Activated CD8-positive, alpha-beta memory T cell treated with anti-CD3 and anti-CD28 coated beads, Interleukin-2, amount 50 U/mL, for 4 hours (primary cell): ENCODE results near the gene OAS3.
"Not testable (repeated sequence)": the region's sequence is repeated elsewhere in the genome, so short reads cannot be mapped to it uniquely, and the experiment has no call there.

Experiments used
- DNase-seq: peaks from one replicate; pipeline ENCODE4 v3.0.0-alpha.2; 2020

Gene OAS3, protein sequence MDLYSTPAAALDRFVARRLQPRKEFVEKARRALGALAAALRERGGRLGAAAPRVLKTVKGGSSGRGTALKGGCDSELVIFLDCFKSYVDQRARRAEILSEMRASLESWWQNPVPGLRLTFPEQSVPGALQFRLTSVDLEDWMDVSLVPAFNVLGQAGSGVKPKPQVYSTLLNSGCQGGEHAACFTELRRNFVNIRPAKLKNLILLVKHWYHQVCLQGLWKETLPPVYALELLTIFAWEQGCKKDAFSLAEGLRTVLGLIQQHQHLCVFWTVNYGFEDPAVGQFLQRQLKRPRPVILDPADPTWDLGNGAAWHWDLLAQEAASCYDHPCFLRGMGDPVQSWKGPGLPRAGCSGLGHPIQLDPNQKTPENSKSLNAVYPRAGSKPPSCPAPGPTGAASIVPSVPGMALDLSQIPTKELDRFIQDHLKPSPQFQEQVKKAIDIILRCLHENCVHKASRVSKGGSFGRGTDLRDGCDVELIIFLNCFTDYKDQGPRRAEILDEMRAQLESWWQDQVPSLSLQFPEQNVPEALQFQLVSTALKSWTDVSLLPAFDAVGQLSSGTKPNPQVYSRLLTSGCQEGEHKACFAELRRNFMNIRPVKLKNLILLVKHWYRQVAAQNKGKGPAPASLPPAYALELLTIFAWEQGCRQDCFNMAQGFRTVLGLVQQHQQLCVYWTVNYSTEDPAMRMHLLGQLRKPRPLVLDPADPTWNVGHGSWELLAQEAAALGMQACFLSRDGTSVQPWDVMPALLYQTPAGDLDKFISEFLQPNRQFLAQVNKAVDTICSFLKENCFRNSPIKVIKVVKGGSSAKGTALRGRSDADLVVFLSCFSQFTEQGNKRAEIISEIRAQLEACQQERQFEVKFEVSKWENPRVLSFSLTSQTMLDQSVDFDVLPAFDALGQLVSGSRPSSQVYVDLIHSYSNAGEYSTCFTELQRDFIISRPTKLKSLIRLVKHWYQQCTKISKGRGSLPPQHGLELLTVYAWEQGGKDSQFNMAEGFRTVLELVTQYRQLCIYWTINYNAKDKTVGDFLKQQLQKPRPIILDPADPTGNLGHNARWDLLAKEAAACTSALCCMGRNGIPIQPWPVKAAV

DNA sequence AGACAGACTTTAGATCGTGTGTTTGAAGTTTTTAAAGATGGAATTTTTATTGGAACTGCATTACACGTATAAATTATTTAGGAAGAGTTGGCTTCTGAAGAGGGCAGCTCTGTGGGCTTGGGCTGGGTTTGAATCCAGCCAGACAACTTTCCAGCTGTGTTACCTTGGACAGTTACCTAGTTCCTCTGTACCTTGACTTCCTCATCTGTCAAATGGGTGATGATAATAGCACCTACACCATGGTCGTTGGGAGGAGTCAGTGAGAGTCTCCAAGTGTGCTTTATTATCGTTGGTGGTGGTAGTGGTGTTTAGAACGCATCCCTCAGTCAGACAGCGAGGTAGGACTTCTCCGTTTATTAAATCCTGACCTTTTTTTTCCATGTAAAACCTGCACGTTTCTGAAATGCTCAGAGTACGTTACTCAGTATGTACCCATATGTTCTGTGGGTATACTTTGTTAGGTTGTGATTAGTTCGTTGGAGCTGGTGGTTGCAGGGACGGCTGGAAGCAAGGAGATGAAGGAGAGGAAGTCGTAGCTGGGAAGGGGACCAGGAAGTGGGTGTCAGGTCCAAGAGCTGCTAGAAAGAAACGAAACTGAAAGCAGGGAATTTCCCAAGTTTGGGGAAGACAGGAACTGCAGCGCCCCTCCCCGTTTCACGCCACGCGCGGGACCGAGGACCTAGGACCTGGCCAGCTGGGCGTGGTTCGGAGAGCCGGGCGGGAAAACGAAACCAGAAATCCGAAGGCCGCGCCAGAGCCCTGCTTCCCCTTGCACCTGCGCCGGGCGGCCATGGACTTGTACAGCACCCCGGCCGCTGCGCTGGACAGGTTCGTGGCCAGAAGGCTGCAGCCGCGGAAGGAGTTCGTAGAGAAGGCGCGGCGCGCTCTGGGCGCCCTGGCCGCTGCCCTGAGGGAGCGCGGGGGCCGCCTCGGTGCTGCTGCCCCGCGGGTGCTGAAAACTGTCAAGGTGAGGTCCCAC, at the start of gene OAS3:
TSS of gene OAS3 (plus strand) at position 734 of the 979 bp plus-strand sequence. CDS start at position 791, 57 bp downstream.
- DNase-seq = peak; percentile 69

DNA sequence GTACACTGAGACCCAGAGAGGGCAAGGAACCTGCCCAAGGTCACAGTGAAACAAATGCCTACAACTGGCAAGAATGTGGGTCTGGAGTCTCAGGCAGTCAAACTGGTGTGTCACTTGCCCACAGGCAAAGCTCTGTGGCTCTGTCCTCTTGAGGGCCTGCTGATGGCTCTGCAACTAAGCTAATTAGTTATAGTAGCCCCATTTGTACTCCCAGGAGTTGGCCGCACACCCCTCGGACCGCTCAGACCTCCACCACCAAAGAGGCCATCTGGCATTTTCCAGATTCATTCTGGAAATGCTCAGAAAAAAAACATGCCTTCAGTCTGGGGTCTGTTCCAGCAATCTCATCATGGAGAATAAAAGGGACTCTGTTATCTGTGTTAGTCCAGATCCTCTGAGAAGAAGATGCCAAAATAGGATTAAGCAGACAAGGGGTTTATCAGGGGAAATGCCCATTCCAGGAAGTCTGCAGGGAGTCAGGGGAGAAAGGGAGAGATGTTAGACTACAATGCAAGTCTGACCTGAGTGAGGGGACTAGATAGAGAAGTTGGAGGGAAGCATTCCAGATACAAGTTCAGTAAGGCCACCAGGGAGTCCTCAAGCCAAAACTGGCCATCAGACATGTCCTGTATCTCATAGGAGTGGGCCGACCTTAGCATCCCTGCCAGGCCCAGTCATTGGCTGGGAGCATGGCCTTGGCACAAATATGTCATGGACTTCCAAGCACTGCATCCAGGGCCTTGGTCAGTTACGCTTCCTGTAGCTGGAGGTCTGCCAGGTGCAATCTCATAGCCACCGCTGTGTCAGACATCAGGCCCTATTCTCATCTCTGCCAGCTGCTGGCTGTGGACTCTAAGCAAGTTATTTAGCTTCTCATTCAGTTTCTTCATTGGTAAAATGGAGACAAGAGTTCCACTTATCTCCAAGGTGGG, 46.9 kb upstream of the OAS3 start:
- no peak for DNase-seq

DNA sequence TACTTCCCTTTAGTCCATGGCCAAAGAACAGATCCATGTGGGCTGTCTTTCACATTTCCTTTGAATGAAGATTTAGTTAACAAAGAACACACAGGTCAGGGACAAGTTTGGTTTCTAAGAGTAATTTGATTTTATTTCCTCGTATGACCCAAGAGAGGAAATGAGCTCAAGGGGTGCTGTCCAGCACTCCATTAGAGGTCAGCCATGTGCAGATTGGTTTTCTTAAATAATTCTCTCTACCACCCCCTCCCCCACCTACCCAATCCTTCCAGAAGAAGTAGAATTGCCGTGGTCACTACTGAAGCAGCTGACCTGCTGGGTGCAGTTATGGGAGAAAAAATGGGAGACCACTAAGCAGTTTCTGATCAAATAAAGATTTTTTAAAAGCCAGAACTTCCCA, 45.4 kb upstream of the OAS3 start:
- DNase-seq = no peak

DNA sequence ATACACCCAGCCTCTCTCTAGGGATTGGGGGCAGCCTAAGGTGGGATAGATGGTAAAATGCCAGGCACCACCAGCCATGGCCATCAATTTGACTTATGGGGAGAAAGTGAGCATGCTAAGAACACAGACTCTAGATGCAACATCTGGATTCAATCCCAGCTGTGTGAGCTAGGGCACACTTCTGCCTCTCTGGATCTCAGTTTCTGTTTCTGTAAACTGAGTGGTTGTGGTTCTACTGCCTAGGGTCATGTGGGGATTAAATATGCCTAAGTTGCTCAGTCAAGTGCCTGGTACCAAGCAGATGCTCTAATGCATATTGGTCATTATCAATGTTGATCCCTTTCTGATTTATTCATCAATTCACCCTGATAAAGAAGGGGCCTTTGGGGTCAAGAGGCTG, 44.1 kb upstream of the OAS3 start:
- no peak for DNase-seq

DNA sequence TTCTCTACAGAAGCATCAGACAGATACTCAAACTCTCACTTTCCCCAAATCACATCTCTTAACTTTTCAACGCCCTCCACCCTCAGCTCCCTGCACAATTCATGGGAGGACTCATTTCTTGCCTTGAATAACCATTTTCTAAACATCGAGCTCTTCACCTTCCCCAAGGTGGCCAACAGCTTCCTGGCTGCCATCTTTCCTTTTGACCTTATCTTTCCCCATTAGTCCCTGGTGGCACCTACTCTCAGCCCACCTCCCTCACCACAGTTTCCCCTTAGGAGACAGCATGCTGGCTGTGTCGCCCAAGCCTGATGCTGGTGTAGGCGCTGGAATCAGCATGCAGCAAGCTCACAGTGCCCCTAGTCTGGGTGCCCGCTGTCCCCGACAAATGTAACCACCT, 39.9 kb upstream of the OAS3 start:
- no peak for DNase-seq

DNA sequence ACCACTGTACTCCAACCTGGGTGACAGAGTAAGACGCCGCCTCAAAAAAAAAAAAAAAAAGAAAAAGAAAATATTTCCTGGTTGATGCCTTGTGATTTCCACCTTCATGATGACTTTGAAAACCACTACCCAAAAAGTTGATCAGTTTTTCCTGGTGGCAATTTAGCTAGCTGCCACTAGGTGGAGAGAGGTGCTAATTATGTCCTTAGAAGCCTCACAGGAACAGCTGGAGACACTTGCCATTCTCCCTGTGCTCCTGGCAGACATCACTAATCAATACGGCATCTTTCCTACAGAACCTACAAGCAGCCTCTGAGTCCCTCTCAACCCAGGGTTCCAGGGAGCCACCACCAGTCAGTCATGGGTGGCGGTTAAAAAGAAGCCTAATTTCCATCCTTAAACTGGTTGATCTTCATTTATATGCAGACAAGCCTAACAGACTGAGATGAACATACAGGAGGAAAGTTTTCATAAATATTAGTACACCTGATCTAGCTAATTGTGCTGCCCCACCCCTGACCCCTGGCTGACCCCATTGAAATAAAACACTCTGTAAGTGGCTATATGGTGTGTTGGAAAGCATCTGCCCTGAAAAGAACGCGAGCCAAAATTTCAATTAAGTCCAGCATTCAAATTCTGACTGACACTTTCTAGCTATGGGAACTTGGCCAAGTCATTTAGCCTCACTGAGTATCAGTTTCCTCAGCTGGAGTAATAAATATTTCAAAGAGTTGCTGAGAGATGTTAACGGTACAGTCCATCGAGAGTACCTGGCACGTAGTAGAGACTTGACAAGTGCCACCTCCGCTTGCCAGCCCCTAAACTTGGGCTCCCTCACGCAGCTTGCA, 37.8 kb upstream of the OAS3 start:
- DNase-seq = peak; percentile 34

DNA sequence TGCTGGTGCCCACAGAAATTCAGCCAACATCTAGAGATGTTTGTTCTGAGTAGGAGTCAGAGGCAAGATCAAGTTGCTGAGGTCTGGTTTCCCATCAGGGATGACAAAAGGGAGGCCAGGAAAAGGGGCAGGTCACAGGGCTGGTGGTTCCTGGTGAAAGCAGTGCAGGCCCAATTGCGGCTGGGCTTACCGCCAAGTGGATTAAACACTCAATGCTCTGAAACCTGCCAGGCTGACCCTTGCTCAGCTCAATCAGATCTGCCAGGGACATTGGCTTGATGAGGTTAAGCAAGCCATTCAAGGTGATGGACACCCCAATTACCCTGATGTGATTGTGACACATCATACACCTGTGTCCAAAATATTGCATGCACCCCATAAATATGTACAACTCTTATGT, 37.0 kb upstream of the OAS3 start:
- no peak for DNase-seq

DNA sequence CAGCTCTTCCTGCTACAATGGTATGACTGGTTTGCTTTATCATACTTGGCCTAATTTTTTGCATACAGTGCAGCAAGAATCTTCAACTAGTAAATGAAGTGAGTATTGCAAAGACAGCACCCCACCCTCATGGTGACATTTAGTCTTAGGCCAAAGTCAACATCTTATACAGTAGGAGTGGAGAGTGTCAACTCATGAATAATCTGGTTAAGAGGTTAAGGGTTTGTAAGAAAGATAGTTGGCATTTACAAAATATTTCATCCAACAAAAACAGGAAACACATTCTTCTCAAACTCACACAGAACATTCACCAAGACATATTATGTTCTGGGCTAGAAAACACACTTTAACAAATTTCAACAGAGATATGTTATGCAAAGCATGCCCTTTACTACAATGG, 33.7 kb upstream of the OAS3 start:
- DNase-seq = no peak

DNA sequence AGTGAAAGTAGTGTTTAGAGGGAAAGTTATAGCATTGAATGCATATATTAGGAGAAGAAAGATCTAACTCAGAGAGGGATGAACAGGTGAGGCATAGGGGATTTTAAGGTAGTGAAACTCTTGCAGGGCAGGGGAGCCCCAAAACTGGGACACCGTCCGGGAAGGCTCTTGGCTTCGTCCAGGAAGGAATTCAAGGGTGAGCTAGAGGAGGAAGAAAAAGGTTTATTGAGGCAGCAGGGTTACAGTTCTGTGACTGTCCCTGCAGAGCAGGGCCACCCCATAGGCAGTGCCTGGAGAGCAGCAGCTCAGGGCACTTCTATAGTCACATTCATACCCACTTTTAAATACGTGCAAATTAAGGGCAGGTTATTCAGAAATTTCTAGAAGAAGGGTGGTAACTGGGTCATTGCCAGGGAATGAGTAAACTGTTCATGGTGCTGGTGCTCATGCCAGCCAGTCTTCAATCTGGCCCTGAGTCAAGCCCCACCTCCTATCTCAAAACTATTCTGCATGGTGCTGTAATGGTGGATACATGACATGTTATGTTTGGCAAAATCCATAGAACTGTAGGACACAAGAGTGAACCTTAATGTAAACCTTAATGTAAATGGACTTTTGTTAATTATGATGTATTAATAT, 32.7 kb upstream of the OAS3 start:
- no peak for DNase-seq

DNA sequence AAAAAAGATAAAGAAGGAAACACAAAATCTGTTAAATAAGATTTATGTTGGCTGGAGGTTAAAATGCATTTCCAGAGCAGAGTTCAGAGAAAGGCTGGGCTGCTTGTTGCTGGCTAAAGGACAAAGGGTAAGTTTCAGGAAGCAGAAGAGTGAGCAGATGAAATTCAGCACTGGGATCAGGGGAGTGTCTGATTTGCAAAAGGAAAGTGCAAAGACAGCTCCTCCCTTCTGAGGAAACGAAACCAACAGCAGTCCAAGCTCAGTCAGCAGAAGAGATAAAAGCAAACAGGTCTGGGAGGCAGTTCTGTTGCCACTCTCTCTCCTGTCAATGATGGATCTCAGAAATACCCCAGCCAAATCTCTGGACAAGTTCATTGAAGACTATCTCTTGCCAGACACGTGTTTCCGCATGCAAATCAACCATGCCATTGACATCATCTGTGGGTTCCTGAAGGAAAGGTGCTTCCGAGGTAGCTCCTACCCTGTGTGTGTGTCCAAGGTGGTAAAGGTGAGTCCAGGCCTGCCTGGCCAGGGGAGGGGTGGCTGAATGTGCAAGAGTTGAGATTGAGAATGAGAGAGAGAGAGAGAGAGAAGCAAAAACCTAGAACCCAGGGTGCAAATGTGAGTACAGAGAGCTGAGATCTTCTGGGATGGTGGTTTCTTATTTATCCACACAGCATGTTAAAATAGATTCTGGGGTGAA, 31.4 kb upstream of the OAS3 start, which contains the start of gene OAS1:
TSS of gene OAS1 (plus strand) at position 251 of the 703 bp plus-strand sequence. CDS start at position 329, 78 bp downstream.
- no peak for DNase-seq

DNA sequence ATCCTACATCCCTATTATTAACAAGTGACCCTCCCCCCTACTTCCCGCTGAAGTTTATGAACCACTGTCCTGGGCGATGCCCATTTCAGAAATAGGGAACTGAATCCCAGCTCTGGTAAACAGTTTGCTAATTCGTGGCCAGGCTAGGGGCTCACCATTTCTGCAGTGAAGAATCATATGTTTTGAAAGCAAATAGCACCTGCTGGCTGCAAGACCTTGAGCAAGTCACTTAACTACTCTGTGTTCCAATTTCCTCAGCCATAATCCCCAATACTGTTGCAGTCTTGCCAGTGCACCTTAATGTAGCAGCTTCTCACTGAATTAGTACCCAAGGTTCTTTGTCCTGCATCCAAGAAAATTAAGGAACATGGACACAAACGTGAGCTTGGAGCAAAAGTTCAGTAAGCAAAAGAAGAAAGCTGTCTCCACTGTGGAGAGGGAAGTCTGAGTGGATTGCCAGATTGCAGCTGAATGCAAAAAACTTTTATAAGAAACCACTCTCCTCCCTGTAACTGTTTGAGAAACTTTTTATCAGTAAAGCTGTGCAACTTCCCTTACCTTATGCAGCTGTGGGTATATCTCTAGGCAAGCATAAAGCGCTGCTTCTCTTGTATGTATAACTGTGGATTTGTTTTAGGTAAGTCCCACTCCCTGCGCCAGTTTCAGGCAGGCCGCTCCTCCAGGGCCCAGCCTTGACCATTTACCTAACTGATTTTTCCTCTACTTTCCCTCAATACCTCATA, 30.7 kb upstream of the OAS3 start:
- DNase-seq = no peak

DNA sequence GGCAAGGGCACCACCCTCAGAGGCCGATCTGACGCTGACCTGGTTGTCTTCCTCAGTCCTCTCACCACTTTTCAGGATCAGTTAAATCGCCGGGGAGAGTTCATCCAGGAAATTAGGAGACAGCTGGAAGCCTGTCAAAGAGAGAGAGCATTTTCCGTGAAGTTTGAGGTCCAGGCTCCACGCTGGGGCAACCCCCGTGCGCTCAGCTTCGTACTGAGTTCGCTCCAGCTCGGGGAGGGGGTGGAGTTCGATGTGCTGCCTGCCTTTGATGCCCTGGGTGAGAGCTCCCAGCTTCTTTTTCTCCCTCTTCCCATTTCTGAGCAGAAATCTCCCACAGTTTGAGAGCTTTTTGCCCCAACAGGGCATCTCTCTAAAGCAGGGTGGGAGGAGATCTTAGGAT, 29.7 kb upstream of the OAS3 start:
- DNase-seq = no peak

DNA sequence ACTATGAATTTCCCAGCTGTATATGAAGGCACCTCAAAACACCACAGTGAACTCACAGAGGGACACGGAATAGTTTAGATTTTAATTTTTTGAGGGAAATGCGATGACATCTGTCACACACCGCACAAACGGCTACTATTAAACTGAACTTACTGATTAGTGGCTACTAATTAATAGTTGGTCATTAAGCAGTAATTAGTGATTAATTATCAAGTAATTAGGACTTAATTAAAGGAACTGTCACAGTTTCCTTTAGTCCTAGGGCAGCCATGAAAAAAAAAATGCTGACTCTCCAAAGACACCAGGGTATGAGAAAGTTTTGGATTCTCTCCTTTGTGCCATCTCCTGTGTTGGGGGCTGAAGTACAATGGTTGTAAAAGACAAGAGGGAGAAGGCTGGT, 28.6 kb upstream of the OAS3 start:
- no peak for DNase-seq

DNA sequence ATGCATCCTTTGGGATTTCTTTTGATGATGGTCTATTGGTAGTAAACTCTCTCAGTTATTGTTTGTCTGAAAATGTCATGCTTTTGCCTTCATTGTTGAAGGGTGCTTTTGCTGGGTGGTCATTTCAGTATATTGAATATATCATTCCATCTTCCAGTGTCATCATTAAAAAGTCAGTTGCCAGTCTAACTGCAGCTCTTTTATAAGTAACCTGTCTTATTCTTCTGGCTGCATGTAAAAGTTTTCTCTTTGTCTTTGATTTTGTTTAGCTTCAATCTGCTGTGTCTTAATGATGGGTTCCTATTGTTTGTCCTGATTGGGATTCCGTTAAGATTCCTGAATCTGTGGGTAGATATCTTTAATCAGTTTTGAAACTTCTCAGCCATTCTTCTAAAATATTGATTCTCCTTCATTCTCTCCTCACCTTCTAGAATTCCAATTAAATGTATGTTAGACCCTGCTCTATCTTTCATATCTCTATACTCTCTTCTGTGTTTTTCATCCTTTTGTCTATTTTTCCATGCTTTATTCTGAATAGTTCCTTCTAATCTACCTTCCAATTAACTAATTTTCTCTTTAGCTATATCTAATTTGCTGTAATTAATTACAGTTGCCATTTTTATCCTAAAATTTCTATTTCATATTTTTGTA, 25.1 kb upstream of the OAS3 start:
- no peak for DNase-seq

DNA sequence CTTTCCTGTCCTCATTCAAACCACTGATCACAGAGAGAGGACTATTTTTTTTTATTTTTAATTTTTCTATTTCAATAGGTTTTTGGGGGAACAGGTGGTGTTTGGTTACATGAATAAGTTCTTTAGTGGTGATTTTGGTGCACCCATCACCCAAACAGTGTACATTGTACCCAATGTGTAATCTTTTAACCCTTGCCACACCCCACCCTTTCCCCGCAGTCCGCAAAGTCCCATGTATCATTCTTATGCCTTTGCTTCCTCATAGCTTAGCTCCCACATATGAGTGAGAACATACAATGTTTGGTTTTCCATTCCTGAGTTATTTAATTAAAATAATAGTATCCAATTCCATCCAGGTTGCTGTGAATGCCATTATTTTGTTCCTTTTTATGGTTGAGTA, 24.4 kb upstream of the OAS3 start:
- not testable (repeated sequence) for DNase-seq

DNA sequence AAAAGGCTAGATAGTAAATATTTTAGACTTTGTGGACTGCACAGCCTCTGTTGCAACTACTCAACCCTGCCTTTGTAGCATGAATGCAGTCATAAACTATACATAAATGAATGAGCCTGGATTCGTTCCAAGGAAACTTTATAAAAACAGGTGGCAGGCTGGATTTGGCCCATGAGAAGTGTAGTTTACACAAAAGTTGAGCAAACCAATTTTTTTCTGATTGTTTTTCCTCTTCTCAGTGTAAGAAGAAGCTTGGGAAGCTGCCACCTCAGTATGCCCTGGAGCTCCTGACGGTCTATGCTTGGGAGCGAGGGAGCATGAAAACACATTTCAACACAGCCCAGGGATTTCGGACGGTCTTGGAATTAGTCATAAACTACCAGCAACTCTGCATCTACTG, 22.0 kb upstream of the OAS3 start:
- no peak for DNase-seq

DNA sequence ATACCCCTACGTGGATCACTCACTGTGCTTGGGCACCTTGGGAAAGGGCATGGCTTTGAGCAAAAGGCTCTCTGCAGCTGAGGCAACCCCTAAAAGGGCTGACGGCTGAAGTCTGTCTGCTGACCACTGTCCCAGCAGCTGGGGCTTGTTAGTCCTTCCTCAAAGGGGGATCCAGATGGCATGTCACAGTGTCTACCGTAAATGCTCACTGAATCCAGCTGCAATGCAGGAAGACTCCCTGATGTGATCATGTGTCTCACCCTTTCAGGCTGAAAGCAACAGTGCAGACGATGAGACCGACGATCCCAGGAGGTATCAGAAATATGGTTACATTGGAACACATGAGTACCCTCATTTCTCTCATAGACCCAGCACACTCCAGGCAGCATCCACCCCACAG, 19.2 kb upstream of the OAS3 start:
- DNase-seq = no peak

DNA sequence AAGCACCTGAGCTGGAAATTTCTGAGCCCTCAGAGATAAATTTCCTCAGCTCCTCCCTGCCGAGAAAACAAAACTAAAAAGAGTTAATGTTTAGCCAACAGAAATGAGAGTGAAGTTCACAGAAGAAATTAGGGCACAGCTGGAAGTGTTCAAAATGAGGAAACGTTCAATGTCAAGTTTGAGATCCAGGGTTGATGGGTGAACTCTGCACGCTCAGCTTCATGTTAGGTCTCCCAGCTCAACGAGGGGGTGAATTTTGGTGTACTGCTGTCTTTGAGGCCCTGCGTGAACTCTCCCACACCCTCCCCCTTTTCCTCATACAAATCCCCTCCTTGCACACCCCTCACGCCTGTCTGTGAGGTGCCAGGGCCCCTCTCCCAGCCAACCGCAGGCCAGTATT, 13.3 kb upstream of the OAS3 start:
- DNase-seq = no peak
